ENCODE data around the gene ST8SIA2.

ST8SIA2 gene

DNA sequence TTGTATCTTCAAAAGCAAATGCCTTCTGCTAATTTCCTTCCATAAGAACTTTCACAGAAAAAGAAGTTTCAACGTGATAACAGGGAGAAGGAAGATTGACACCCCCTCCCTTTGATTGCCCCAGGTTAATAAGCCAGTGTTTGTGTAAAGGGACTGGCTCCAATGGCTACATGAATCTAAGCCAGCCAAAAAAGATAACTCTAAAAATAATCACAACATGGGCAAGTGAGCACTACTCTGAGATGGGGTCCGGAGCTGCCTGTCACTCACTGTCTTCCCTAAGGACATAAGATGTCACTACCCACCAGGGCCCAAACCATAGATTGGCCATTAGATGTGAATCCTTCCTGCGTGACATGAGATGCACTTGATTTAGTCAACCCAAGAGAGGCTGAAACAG, 17.6 kb upstream of the ST8SIA2 start:
- Histone ChIP-seq H3K27ac (ENCODE audit: low read depth, low read length) (no peak overlapping the region), H3K36me3 (ENCODE audit: control insufficient read depth in 1 of 2, insufficient read depth in 2 of 2, low read length in 2 of 2) (no peaks in the 10 kb centered on the region), H3K9me3 (ENCODE audit: control insufficient read depth in 1 of 2, low read length in 2 of 2) (no peaks in the 10 kb centered on the region), H3K4me1 (ENCODE audit: control insufficient read depth in 1 of 2, insufficient read depth in 2 of 2, low read length in 2 of 2) (no peaks in the 10 kb centered on the region), H3K4me3 (ENCODE audit: low read depth in 1 of 2, low read length in 2 of 2) (no peak overlapping the region), H3K27me3 (ENCODE audit: control insufficient read depth in 1 of 2, insufficient read depth in 2 of 2, low read length in 2 of 2) (peaks cover 4 to 7% of the 10 kb centered on the region in 2 donors), H3K9ac (ENCODE audit: low read depth in 1 of 2, low read length in 2 of 2) (no peak overlapping the region)

DNA sequence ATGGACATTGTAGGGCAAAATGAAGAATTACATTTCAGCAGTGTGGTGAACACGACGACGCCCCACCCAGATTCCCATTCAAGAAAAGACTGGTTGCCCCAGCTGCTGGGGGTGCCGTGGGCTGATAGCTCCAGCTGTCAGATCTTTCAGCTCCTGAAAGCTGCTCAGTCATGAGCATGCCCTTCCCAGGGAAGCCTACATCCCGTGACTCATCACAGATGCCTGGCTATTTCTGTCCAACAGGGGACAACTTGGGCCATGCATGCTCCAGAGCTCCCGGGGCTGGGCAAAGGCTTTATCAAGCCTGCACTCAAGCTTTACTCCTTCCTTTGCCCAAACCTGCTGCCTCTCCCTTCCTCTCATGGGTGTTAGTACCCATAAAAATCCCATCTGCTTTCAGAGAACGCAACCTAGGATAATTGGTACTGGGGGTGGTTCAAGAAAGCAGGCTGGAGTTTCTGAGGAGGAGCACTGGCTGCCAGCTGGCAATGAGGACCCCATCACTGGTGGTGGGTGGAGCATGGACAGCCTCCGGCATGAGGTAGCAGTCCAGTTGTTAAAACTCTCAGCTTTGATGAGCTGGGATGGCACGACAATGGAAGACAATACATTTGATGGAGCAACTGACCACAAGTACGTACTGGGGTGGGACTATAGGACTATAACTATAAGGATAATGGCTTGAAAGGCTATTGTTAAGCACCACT, 16.4 kb upstream of the ST8SIA2 start:
- Histone ChIP-seq H3K4me1 (ENCODE audit: control insufficient read depth in 1 of 2, insufficient read depth in 2 of 2, low read length in 2 of 2) (no peaks in the 10 kb centered on the region), H3K9ac (ENCODE audit: low read depth in 1 of 2, low read length in 2 of 2) (no peak overlapping the region), H3K27ac (ENCODE audit: low read depth, low read length) (no peak overlapping the region), H3K27me3 (ENCODE audit: control insufficient read depth in 1 of 2, insufficient read depth in 2 of 2, low read length in 2 of 2) (peaks cover 4 to 7% of the 10 kb centered on the region in 2 donors), H3K36me3 (ENCODE audit: control insufficient read depth in 1 of 2, insufficient read depth in 2 of 2, low read length in 2 of 2) (no peaks in the 10 kb centered on the region), H3K9me3 (ENCODE audit: control insufficient read depth in 1 of 2, low read length in 2 of 2) (no peaks in the 10 kb centered on the region), H3K4me3 (ENCODE audit: low read depth in 1 of 2, low read length in 2 of 2) (no peak overlapping the region)

GRCh38 chr15:92383519-92384324, 10.0 kb upstream of the ST8SIA2 start:
- Histone ChIP-seq H3K27ac (ENCODE audit: low read depth, low read length) (no peak overlapping the region), H3K9ac (ENCODE audit: low read depth in 1 of 2, low read length in 2 of 2) (no peak overlapping the region), H3K27me3 (ENCODE audit: control insufficient read depth in 1 of 2, insufficient read depth in 2 of 2, low read length in 2 of 2) (peaks cover under 1 to 4% of the 10 kb centered on the region in 2 donors), H3K36me3 (ENCODE audit: control insufficient read depth in 1 of 2, insufficient read depth in 2 of 2, low read length in 2 of 2) (no peaks in the 10 kb centered on the region), H3K4me3 (ENCODE audit: low read depth in 1 of 2, low read length in 2 of 2) (no peak overlapping the region), H3K4me1 (ENCODE audit: control insufficient read depth in 1 of 2, insufficient read depth in 2 of 2, low read length in 2 of 2) (no peaks in the 10 kb centered on the region), H3K9me3 (ENCODE audit: control insufficient read depth in 1 of 2, low read length in 2 of 2) (no peaks in the 10 kb centered on the region)

DNA sequence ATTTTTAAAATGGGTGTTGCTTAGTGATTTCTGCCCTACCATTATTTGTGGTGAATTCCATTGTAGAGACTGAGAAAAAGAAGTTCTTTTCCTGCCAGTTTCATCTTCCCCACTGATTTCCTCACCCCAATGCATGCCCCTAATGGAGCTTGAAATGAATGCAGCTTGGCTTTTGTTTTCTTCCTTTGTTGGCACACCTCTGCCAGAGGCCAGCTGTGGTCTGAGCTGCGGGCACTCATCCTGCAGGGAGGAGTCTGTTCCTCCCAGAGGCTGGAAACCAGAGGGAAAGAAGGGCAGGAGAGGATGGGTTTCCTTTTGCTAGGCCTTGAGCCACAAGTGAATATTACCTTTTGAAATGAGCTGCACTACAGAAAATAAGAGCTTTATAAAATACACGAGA, 9.3 kb upstream of the ST8SIA2 start:
- Histone ChIP-seq H3K4me3 (ENCODE audit: low read depth in 1 of 2, low read length in 2 of 2) (no peak overlapping the region), H3K4me1 (ENCODE audit: control insufficient read depth in 1 of 2, insufficient read depth in 2 of 2, low read length in 2 of 2) (no peaks in the 10 kb centered on the region), H3K36me3 (ENCODE audit: control insufficient read depth in 1 of 2, insufficient read depth in 2 of 2, low read length in 2 of 2) (no peaks in the 10 kb centered on the region), H3K9me3 (ENCODE audit: control insufficient read depth in 1 of 2, low read length in 2 of 2) (no peaks in the 10 kb centered on the region), H3K9ac (ENCODE audit: low read depth in 1 of 2, low read length in 2 of 2) (no peak overlapping the region), H3K27ac (ENCODE audit: low read depth, low read length) (no peak overlapping the region), H3K27me3 (ENCODE audit: control insufficient read depth in 1 of 2, insufficient read depth in 2 of 2, low read length in 2 of 2) (peaks cover 4% of the 10 kb centered on the region in 2 donors)

- peaks cover 4 to 6% of the 10 kb centered on the region in 2 donors for H3K27me3 ChIP-seq (ENCODE audit: control insufficient read depth in 1 of 2, insufficient read depth in 2 of 2, low read length in 2 of 2)
- no peaks in the 10 kb centered on the region for H3K36me3 ChIP-seq (ENCODE audit: control insufficient read depth in 1 of 2, insufficient read depth in 2 of 2, low read length in 2 of 2)
- H3K4me3 ChIP-seq (ENCODE audit: low read depth in 1 of 2, low read length in 2 of 2): no peak overlapping the region
- no peak overlapping the region for H3K27ac ChIP-seq (ENCODE audit: low read depth, low read length)
- no peaks in the 10 kb centered on the region for H3K9me3 ChIP-seq (ENCODE audit: control insufficient read depth in 1 of 2, low read length in 2 of 2)
- H3K4me1 ChIP-seq (ENCODE audit: control insufficient read depth in 1 of 2, insufficient read depth in 2 of 2, low read length in 2 of 2): no peaks in the 10 kb centered on the region
- no peak overlapping the region for H3K9ac ChIP-seq (ENCODE audit: low read depth in 1 of 2, low read length in 2 of 2)
Observed at GRCh38 chr15:92385096-92385495, 8.6 kb upstream of the ST8SIA2 start.

DNA sequence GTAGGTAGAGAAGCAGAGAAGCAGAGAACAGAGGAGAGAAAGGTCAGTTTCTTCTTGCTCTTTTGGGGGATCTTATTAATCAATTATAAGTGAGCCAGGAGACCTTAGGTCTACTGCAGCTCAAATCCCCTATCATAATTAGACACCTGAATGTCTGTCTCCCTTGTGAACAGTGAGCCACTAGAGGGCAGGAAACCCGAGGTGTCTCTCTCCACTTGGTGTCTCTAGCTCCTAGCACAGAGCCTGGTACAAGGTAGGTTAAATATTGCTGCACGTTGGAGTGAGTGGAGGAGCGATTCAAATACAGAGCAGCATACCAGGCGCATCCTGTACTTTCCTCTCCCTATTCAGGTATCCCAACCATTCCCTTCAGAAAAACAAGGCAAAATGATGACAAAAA, 2.0 kb upstream of the ST8SIA2 start:
- H3K9ac ChIP-seq (ENCODE audit: low read depth in 1 of 2, low read length in 2 of 2): no peak overlapping the region
- H3K27ac ChIP-seq (ENCODE audit: low read depth, low read length): no peak overlapping the region
- H3K4me1 ChIP-seq (ENCODE audit: control insufficient read depth in 1 of 2, insufficient read depth in 2 of 2, low read length in 2 of 2): no peaks in the 10 kb centered on the region
- H3K9me3 ChIP-seq (ENCODE audit: control insufficient read depth in 1 of 2, low read length in 2 of 2): no peaks in the 10 kb centered on the region
- H3K4me3 ChIP-seq (ENCODE audit: low read depth in 1 of 2, low read length in 2 of 2): no peak overlapping the region
- H3K36me3 ChIP-seq (ENCODE audit: control insufficient read depth in 1 of 2, insufficient read depth in 2 of 2, low read length in 2 of 2): no peaks in the 10 kb centered on the region
- peaks cover 49 to 55% of the 10 kb centered on the region in 2 donors for H3K27me3 ChIP-seq (ENCODE audit: control insufficient read depth in 1 of 2, insufficient read depth in 2 of 2, low read length in 2 of 2)

DNA sequence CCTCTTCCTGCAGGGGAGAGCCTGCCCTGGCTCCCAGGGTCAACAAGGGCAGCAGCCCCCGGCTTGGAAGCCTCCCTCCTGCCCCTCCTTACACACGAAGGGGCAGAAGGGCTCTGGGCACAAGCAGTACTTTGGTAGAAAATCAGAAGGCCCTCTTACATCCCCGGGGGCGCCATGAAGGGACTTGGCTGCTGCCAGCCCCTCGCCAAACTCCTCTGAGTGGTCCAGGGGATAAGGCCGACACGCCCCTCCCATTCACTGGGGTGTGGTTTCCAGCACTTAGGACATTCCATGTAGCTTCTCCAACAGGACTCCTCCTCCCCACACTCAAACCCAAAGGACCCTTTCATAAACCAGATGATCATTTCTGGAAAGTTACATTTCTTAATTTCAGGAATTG, 1.2 kb upstream of the ST8SIA2 start:
- Histone ChIP-seq H3K9ac (ENCODE audit: low read depth in 1 of 2, low read length in 2 of 2) (no peak overlapping the region), H3K27me3 (ENCODE audit: control insufficient read depth in 1 of 2, insufficient read depth in 2 of 2, low read length in 2 of 2) (peaks cover 53 to 55% of the 10 kb centered on the region in 2 donors), H3K36me3 (ENCODE audit: control insufficient read depth in 1 of 2, insufficient read depth in 2 of 2, low read length in 2 of 2) (no peaks in the 10 kb centered on the region), H3K9me3 (ENCODE audit: control insufficient read depth in 1 of 2, low read length in 2 of 2) (no peaks in the 10 kb centered on the region), H3K4me3 (ENCODE audit: low read depth in 1 of 2, low read length in 2 of 2) (no peak overlapping the region), H3K27ac (ENCODE audit: low read depth, low read length) (no peak overlapping the region), H3K4me1 (ENCODE audit: control insufficient read depth in 1 of 2, insufficient read depth in 2 of 2, low read length in 2 of 2) (no peaks in the 10 kb centered on the region)

- Histone ChIP-seq H3K36me3 (ENCODE audit: control insufficient read depth in 1 of 2, insufficient read depth in 2 of 2, low read length in 2 of 2) (no peaks in the 10 kb centered on the region), H3K9ac (ENCODE audit: low read depth in 1 of 2, low read length in 2 of 2) (no peak overlapping the region), H3K27ac (ENCODE audit: low read depth, low read length) (no peak overlapping the region), H3K4me1 (ENCODE audit: control insufficient read depth in 1 of 2, insufficient read depth in 2 of 2, low read length in 2 of 2) (no peaks in the 10 kb centered on the region), H3K9me3 (ENCODE audit: control insufficient read depth in 1 of 2, low read length in 2 of 2) (no peaks in the 10 kb centered on the region), H3K4me3 (ENCODE audit: low read depth in 1 of 2, low read length in 2 of 2) (no peak overlapping the region), H3K27me3 (ENCODE audit: control insufficient read depth in 1 of 2, insufficient read depth in 2 of 2, low read length in 2 of 2) (peaks cover 49 to 53% of the 10 kb centered on the region in 2 donors)
Observed at GRCh38 chr15:92393980-92394308, 263 bp downstream of the ST8SIA2 start.

- Histone ChIP-seq H3K4me3 (ENCODE audit: low read depth in 1 of 2, low read length in 2 of 2) (no peak overlapping the region), H3K27ac (ENCODE audit: low read depth, low read length) (no peak overlapping the region), H3K9me3 (ENCODE audit: control insufficient read depth in 1 of 2, low read length in 2 of 2) (no peaks in the 10 kb centered on the region), H3K9ac (ENCODE audit: low read depth in 1 of 2, low read length in 2 of 2) (no peak overlapping the region), H3K27me3 (ENCODE audit: control insufficient read depth in 1 of 2, insufficient read depth in 2 of 2, low read length in 2 of 2) (peaks cover 49 to 51% of the 10 kb centered on the region in 2 donors), H3K4me1 (ENCODE audit: control insufficient read depth in 1 of 2, insufficient read depth in 2 of 2, low read length in 2 of 2) (no peaks in the 10 kb centered on the region), H3K36me3 (ENCODE audit: control insufficient read depth in 1 of 2, insufficient read depth in 2 of 2, low read length in 2 of 2) (no peaks in the 10 kb centered on the region)
Observed at GRCh38 chr15:92394309-92395097, 822 bp downstream of the ST8SIA2 start.

DNA sequence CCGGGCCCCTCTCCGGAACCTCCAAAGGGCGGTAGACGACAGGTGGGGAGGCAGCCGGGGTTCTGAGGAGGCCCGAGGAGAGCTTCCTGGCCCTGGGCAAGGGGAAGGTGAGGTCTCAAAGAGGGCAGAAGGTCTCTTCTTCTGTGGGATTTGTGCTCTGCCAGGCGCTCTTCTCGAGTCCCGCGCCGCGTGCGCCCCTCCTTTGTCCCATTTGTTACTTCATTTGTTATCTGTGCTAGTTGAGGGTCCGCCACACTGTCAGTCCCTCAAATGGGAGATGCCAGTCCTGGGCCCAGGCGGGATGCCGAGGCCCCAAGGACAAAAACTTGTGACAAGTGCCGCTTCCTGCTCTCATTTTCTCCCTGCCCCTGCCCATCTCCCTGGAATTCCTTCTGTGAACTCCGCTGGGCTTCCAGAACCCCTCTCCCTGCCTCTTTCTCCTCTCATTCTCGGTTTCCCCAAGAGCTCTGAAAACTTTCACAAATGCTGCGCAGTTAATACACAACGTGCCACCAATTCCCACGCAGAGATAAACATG, 1.5 kb downstream of the ST8SIA2 start:
- H3K36me3 ChIP-seq (ENCODE audit: control insufficient read depth in 1 of 2, insufficient read depth in 2 of 2, low read length in 2 of 2): no peaks in the 10 kb centered on the region

More for the DNA sequence above, 1.5 kb downstream of the ST8SIA2 start:
- H3K27me3 ChIP-seq (ENCODE audit: control insufficient read depth in 1 of 2, insufficient read depth in 2 of 2, low read length in 2 of 2): peaks cover 46 to 51% of the 10 kb centered on the region in 2 donors
- H3K4me1 ChIP-seq (ENCODE audit: control insufficient read depth in 1 of 2, insufficient read depth in 2 of 2, low read length in 2 of 2): no peaks in the 10 kb centered on the region
- no peak overlapping the region for H3K9ac ChIP-seq (ENCODE audit: low read depth in 1 of 2, low read length in 2 of 2)
- H3K27ac ChIP-seq (ENCODE audit: low read depth, low read length): no peak overlapping the region
- no peaks in the 10 kb centered on the region for H3K9me3 ChIP-seq (ENCODE audit: control insufficient read depth in 1 of 2, low read length in 2 of 2)
- H3K4me3 ChIP-seq (ENCODE audit: low read depth in 1 of 2, low read length in 2 of 2): no peak overlapping the region

All from duodenal mucosa (tissue), 2 donors.